ENCODE data around the gene ASXL3. TPM values are rescaled to one million over a fixed set of nuclear protein-coding genes. Genes with fewer than 3 reads are reported as not detected.

Gene ASXL3
- total RNA-seq, 1 experiment from 2014 or later: not detected

DNA sequence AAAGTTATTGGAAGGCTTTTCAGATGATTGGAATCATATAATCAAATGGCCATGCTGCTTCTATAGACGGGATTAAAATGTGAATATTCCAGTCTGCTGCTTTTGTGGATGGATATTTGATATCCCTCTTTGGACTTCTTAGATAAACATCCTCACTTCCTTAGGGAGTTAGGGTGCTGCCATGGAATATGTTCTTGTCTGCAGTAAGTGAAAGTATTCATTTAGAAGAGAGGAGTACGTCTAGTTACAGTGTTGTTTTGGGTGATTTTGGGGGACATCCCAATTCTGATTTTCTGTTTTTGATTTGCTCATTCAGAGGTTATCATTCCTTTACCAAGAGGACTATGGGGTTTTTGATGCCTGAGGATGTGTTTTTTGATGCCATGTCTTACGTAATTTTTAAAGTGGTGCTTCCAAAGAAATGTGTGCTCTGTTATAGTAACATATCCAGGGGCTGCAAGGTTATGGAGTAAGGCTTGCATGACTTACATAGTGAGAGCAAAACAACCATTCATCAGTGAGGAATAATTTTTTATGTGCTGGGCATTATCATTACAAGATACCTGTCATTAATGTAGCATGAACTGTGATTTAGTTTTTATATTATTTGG, 33.6 kb downstream of the ASXL3 start:
- no peak overlapping the region for H3K4me2 ChIP-seq
- no peaks in the 10 kb centered on the region for H3K4me1 ChIP-seq (replicated peaks; ENCODE audit: insufficient read depth)
- H3K27ac ChIP-seq: no peak overlapping the region
- H4K20me1 ChIP-seq (ENCODE audit: insufficient read depth): no peaks in the 10 kb centered on the region
- no peak for TF ChIP-seq CTCF (conservative IDR thresholded peaks at IDR 0.05)
- DNase-seq: no peak
- H3K4me3 ChIP-seq: no peak overlapping the region
- no peaks in the 10 kb centered on the region for H3K79me2 ChIP-seq (ENCODE audit: low read depth)
- ChIA-PET CTCF (no interaction called here), POLR2A (ENCODE audit: unreplicated experiment) (no interaction called here)
- no peak overlapping the region for H2AFZ ChIP-seq
- no peaks in the 10 kb centered on the region for H3K27me3 ChIP-seq (ENCODE audit: insufficient read depth, low read depth)
- no peaks in the 10 kb centered on the region for H3K9me2 ChIP-seq (ENCODE audit: insufficient read depth)
- H3F3A ChIP-seq (ENCODE audit: insufficient read depth, low read depth): no peaks in the 10 kb centered on the region
- intact Hi-C loops (cut with micrococcal nuclease; ENCODE audit: unreplicated experiment): no loop called here
- no TSS peak for BruUV-seq (replicated peaks)
- no peaks in the 10 kb centered on the region for H3K36me3 ChIP-seq (ENCODE audit: low read depth)
- H3K9me3 ChIP-seq (ENCODE audit: insufficient read depth, low read depth): no peaks in the 10 kb centered on the region

GRCh38 chr18:33612632-33613031, 34.6 kb downstream of the ASXL3 start:
- DNase-seq: no peak
- no TSS peak for BruUV-seq (replicated peaks)
- Histone ChIP-seq H3K9me2 (ENCODE audit: insufficient read depth) (no peaks in the 10 kb centered on the region), H3K27me3 (ENCODE audit: insufficient read depth, low read depth) (no peaks in the 10 kb centered on the region), H3K9me3 (ENCODE audit: insufficient read depth, low read depth) (no peaks in the 10 kb centered on the region), H3K4me2 (no peak overlapping the region), H3F3A (ENCODE audit: insufficient read depth, low read depth) (no peaks in the 10 kb centered on the region), H3K4me3 (no peak overlapping the region), H2AFZ (no peak overlapping the region), H3K79me2 (ENCODE audit: low read depth) (no peaks in the 10 kb centered on the region), H3K27ac (no peak overlapping the region), H3K4me1 (replicated peaks; ENCODE audit: insufficient read depth) (no peaks in the 10 kb centered on the region), H3K36me3 (ENCODE audit: low read depth) (no peaks in the 10 kb centered on the region), H4K20me1 (ENCODE audit: insufficient read depth) (no peaks in the 10 kb centered on the region)
- intact Hi-C loops (cut with micrococcal nuclease; ENCODE audit: unreplicated experiment): no loop called here
- CTCF ChIA-PET: no interaction called here
- TF ChIP-seq CTCF (conservative IDR thresholded peaks at IDR 0.05) (no peak), EZH2 (IDR thresholded peaks at IDR 0.05; ENCODE audit: low read depth) (no peak)
- POLR2A ChIA-PET (ENCODE audit: unreplicated experiment): no interaction called here

DNA sequence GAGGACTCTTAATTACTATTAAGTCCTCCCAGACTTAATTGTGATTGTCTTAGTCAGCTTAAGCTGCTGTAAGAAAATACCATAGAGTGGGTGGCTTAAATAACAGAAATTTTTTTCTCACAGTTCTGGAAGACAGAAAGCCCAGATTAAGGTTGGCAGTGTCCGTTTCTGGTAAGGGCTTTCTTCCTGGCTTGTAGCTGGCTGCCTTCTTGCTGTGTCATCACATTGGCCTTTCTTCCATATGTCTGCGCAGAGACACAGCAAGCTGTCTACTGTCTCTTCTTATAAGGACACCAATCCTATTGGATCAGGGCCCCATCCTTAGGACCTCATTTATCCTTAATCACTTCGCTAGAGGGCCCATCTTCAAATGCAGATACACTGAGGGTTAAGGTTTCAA, 38.5 kb downstream of the ASXL3 start:
- no peaks in the 10 kb centered on the region for H3K4me1 ChIP-seq (replicated peaks; ENCODE audit: insufficient read depth)
- H4K20me1 ChIP-seq (ENCODE audit: insufficient read depth): no peaks in the 10 kb centered on the region
- no peak overlapping the region for H2AFZ ChIP-seq
- intact Hi-C loops (cut with micrococcal nuclease; ENCODE audit: unreplicated experiment): no loop called here
- H3K36me3 ChIP-seq (ENCODE audit: low read depth): no peaks in the 10 kb centered on the region
- no peaks in the 10 kb centered on the region for H3K27me3 ChIP-seq (ENCODE audit: insufficient read depth, low read depth)
- DNase-seq: no peak
- ChIA-PET CTCF (no interaction called here), POLR2A (ENCODE audit: unreplicated experiment) (no interaction called here)
- H3K79me2 ChIP-seq (ENCODE audit: low read depth): no peaks in the 10 kb centered on the region
- no peak overlapping the region for H3K4me2 ChIP-seq
- no peaks in the 10 kb centered on the region for H3K9me2 ChIP-seq (ENCODE audit: insufficient read depth)
- no peaks in the 10 kb centered on the region for H3K9me3 ChIP-seq (ENCODE audit: insufficient read depth, low read depth)
- TF ChIP-seq CTCF (conservative IDR thresholded peaks at IDR 0.05) (no peak), EZH2 (IDR thresholded peaks at IDR 0.05; ENCODE audit: low read depth) (no peak)
- H3K4me3 ChIP-seq: no peak overlapping the region
- no peaks in the 10 kb centered on the region for H3F3A ChIP-seq (ENCODE audit: insufficient read depth, low read depth)
- no peak overlapping the region for H3K27ac ChIP-seq
- BruUV-seq (replicated peaks): no TSS peak
